NCI-H748 (cell line): Measurements from ENCODE around the gene PCDHGA12.
"Not testable (repeated sequence)": the region's sequence is repeated elsewhere in the genome, so short reads cannot be mapped to it uniquely, and the experiment has no call there.

Experiments
- DNase-seq: peaks from one replicate; lab custom pipeline; 2025; ENCODE audit not compliant: unreplicated experiment; lab: John Stamatoyannopoulos, UW

Gene PCDHGA12

GRCh38 chr5:141430332-141431113 lies at the start of gene PCDHGA12:
Gene PCDHGA12 (plus strand): TSS chr5:141430507. CDS start chr5:141430760, 253 bp downstream.
- DNase-seq, result no peak

GRCh38 chr5:141382469-141383294 lies 47.6 kb upstream of the PCDHGA12 start, which contains the start of gene PCDHGA7:
Gene PCDHGA7 (plus strand): TSS chr5:141382742. CDS start chr5:141382900, 158 bp downstream.
- no peak for DNase-seq

GRCh38 chr5:141383345-141383744 lies 47.0 kb upstream of the PCDHGA12 start:
- DNase-seq, result no peak

GRCh38 chr5:141384471-141385267 lies 45.6 kb upstream of the PCDHGA12 start:
- DNase-seq, result no peak

- DNase-seq, result not testable (repeated sequence)
Observed at GRCh38 chr5:141387557-141388311, 42.6 kb upstream of the PCDHGA12 start, which contains the start of gene PCDHGB4. Gene PCDHGB4 (plus strand): TSS chr5:141387698. CDS start chr5:141387885, 187 bp downstream.

GRCh38 chr5:141388661-141389060 lies 41.6 kb upstream of the PCDHGA12 start:
- no peak for DNase-seq

GRCh38 chr5:141389153-141390042 lies 40.9 kb upstream of the PCDHGA12 start:
- DNase-seq, result no peak

GRCh38 chr5:141392429-141393198 lies 37.7 kb upstream of the PCDHGA12 start, which contains the start of gene PCDHGA8:
Gene PCDHGA8 (plus strand): TSS chr5:141392633. CDS start chr5:141392814, 181 bp downstream.
- DNase-seq, result no peak

GRCh38 chr5:141393267-141393666 lies 37.0 kb upstream of the PCDHGA12 start:
- no peak for DNase-seq

- DNase-seq, result not testable (repeated sequence)
Observed at GRCh38 chr5:141394401-141395187, 35.7 kb upstream of the PCDHGA12 start.

- peak; percentile 79 for DNase-seq
Observed at GRCh38 chr5:141397756-141398551, 32.4 kb upstream of the PCDHGA12 start, which contains the start of gene PCDHGB5. Gene PCDHGB5 (plus strand): TSS chr5:141397947. CDS start chr5:141398128, 181 bp downstream.

- no peak for DNase-seq
Observed at GRCh38 chr5:141398608-141399007, 31.7 kb upstream of the PCDHGA12 start.

GRCh38 chr5:141399555-141400258 lies 30.6 kb upstream of the PCDHGA12 start:
- DNase-seq, result no peak

- no peak for DNase-seq
Observed at GRCh38 chr5:141402553-141403243, 27.6 kb upstream of the PCDHGA12 start, which contains the start of gene PCDHGA9. Gene PCDHGA9 (plus strand): TSS chr5:141402778. CDS start chr5:141402953, 175 bp downstream.

GRCh38 chr5:141403387-141403786 lies 26.9 kb upstream of the PCDHGA12 start:
- DNase-seq, result no peak
